Astrocyte (in vitro differentiated cells and primary cell): ENCODE results near the gene ZNF276. TPM values are rescaled to one million over a fixed set of nuclear protein-coding genes. Genes with fewer than 3 reads are reported as not detected.

ENCODE experiments used
- DNase-seq: peaks from one replicate; pipeline ENCODE4 v3.0.0-alpha.2; 2010; ENCODE audit warnings: low read depth
- FAIRE-seq: peaks from 2 replicates; lab custom pipeline; 2011; peaks lifted over from hg19 to GRCh38; lab: Jason Lieb, UNC
- H2AFZ ChIP-seq: 2 replicates; pipeline ENCODE4 v1.6.0; 2012; ENCODE audit warnings: low read depth, low read length, inconsistent platforms
- H3K27ac ChIP-seq: 2 replicates; pipeline ENCODE4 v1.5.1; 2011; ENCODE audit warnings: low read depth, low read length, inconsistent platforms
- H3K27me3 ChIP-seq: 2 replicates; pipeline ENCODE4 v1.6.0; 2011; ENCODE audit warnings: low read length, inconsistent platforms; ENCODE audit not compliant: insufficient read depth
- H3K36me3 ChIP-seq: 2 replicates; pipeline ENCODE4 v1.5.1; 2011; ENCODE audit warnings: low read length, inconsistent platforms; ENCODE audit not compliant: insufficient read depth
- H3K4me1 ChIP-seq: 2 replicates; pipeline ENCODE4 v1.5.1; 2011; ENCODE audit warnings: low read length, inconsistent platforms; ENCODE audit not compliant: insufficient read depth
- H3K4me2 ChIP-seq: 2 replicates; pipeline ENCODE4 v1.6.0; 2012; ENCODE audit warnings: low read length, inconsistent platforms
- H3K4me3 ChIP-seq: 2 replicates; pipeline ENCODE4 v1.5.1; 2011; ENCODE audit warnings: low read depth, mild to moderate bottlenecking, low read length, inconsistent platforms; ENCODE audit not compliant: insufficient read depth
- H3K79me2 ChIP-seq: 2 replicates; pipeline ENCODE4 v1.6.0; 2012; ENCODE audit warnings: mild to moderate bottlenecking, low read length, inconsistent platforms; ENCODE audit not compliant: insufficient read depth
- H3K9ac ChIP-seq: 2 replicates; pipeline ENCODE4 v1.6.0; 2012; ENCODE audit warnings: mild to moderate bottlenecking, low read length, inconsistent platforms
- H3K9me3 ChIP-seq: 2 replicates; pipeline ENCODE4 v1.5.1; 2012; ENCODE audit warnings: low read depth, mild to moderate bottlenecking, low read length, inconsistent platforms; ENCODE audit not compliant: insufficient read depth
- H4K20me1 ChIP-seq: 2 replicates; pipeline ENCODE4 v1.6.0; 2012; ENCODE audit warnings: low read length, inconsistent platforms; ENCODE audit not compliant: insufficient read depth
- H3K27ac Mint-ChIP-seq: one replicate; pipeline ENCODE4 v1.8.0; 2021; ENCODE audit warnings: mild to moderate bottlenecking, mixed read lengths; ENCODE audit not compliant: unreplicated experiment
- H3K27me3 Mint-ChIP-seq: one replicate; pipeline ENCODE4 v1.8.0; 2021; ENCODE audit warnings: low read depth, mixed read lengths; ENCODE audit not compliant: unreplicated experiment
- H3K36me3 Mint-ChIP-seq: one replicate; pipeline ENCODE4 v1.8.0; 2021; ENCODE audit warnings: low read depth, mixed read lengths; ENCODE audit not compliant: unreplicated experiment
- H3K4me1 Mint-ChIP-seq: one replicate; pipeline ENCODE4 v1.8.0; 2021; ENCODE audit warnings: low read depth, mixed read lengths; ENCODE audit not compliant: unreplicated experiment
- H3K4me3 Mint-ChIP-seq: one replicate; pipeline ENCODE4 v1.8.0; 2021; ENCODE audit warnings: mild to moderate bottlenecking, moderate library complexity, mixed read lengths; ENCODE audit not compliant: unreplicated experiment
- H3K9me3 Mint-ChIP-seq: one replicate; pipeline ENCODE4 v1.8.0; 2021; ENCODE audit warnings: mild to moderate bottlenecking, mixed read lengths; ENCODE audit not compliant: unreplicated experiment
- CTCF ChIP-seq: IDR thresholded peaks from 2 replicates; pipeline ENCODE4 v1.5.1; 2011; ENCODE audit warnings: low read depth, mild to moderate bottlenecking, inconsistent platforms, low read length, moderate library complexity; ENCODE audit not compliant: insufficient read depth
- EZH2 ChIP-seq: IDR thresholded peaks from 2 replicates; pipeline ENCODE4 v1.6.1; 2012; ENCODE audit warnings: mild to moderate bottlenecking, low read length, inconsistent platforms; ENCODE audit not compliant: insufficient read depth
- total RNA-seq: library from RNA; stranded (reverse); gene quantifications from 2 replicates; pipeline ENCODE4 v1.2.1, GENCODE V29; 2021

The ZNF276 gene
- total RNA-seq, 1 donor from 2014 or later = 21.6 TPM

- Histone ChIP-seq H3K4me2 (no peak overlapping the region), H4K20me1 (peaks cover 38% of the 10 kb centered on the region), H2AFZ (no peak overlapping the region), H3K79me2 (no peaks in the 10 kb centered on the region), H3K4me1 (peaks cover 5% of the 10 kb centered on the region), H3K4me3 (no peak overlapping the region), H3K27me3 (no peaks in the 10 kb centered on the region), H3K27ac (no peak overlapping the region), H3K36me3 (peaks cover 9% of the 10 kb centered on the region), H3K9ac (no peak overlapping the region), H3K9me3 (no peaks in the 10 kb centered on the region)
- FAIRE-seq = no peak
- peak overlapping the region; percentile 47 for H3K27ac Mint-ChIP-seq
- H3K9me3 Mint-ChIP-seq = no peaks in the 10 kb centered on the region
- no peak overlapping the region for H3K4me3 Mint-ChIP-seq
- H3K4me1 Mint-ChIP-seq = no peaks in the 10 kb centered on the region
- H3K36me3 Mint-ChIP-seq = peaks cover 16% of the 10 kb centered on the region
- H3K27me3 Mint-ChIP-seq = no peaks in the 10 kb centered on the region
- TF ChIP-seq EZH2 (no peak), CTCF (no peak)
- DNase-seq = no peak
Measured at GRCh38 chr16:89695086-89695874, 26.1 kb upstream of the ZNF276 start.

- H3K27ac Mint-ChIP-seq = peak overlapping the region; percentile 41
- no peak for FAIRE-seq
Measured at GRCh38 chr16:89695875-89696669, 25.3 kb upstream of the ZNF276 start.

More at GRCh38 chr16:89695875-89696669, 25.3 kb upstream of the ZNF276 start:
- TF ChIP-seq CTCF (no peak), EZH2 (no peak)
- H3K79me2 ChIP-seq = no peaks in the 10 kb centered on the region
- H3K27ac ChIP-seq = no peak overlapping the region
- H4K20me1 ChIP-seq = peaks cover 42% of the 10 kb centered on the region
- Mint-ChIP-seq H3K4me3 (no peak overlapping the region), H3K4me1 (no peaks in the 10 kb centered on the region), H3K36me3 (peaks cover 16% of the 10 kb centered on the region), H3K9me3 (no peaks in the 10 kb centered on the region), H3K27me3 (no peaks in the 10 kb centered on the region)
- no peak overlapping the region for H3K4me3 ChIP-seq
- no peak overlapping the region for H2AFZ ChIP-seq
- DNase-seq = no peak
- no peak overlapping the region for H3K9ac ChIP-seq
- peaks cover 12% of the 10 kb centered on the region for H3K4me1 ChIP-seq
- no peak overlapping the region for H3K4me2 ChIP-seq
- no peaks in the 10 kb centered on the region for H3K9me3 ChIP-seq
- H3K36me3 ChIP-seq = peaks cover 9% of the 10 kb centered on the region
- H3K27me3 ChIP-seq = no peaks in the 10 kb centered on the region
